ENCODE measurements around the gene JAK3.

Gene JAK3

DNA sequence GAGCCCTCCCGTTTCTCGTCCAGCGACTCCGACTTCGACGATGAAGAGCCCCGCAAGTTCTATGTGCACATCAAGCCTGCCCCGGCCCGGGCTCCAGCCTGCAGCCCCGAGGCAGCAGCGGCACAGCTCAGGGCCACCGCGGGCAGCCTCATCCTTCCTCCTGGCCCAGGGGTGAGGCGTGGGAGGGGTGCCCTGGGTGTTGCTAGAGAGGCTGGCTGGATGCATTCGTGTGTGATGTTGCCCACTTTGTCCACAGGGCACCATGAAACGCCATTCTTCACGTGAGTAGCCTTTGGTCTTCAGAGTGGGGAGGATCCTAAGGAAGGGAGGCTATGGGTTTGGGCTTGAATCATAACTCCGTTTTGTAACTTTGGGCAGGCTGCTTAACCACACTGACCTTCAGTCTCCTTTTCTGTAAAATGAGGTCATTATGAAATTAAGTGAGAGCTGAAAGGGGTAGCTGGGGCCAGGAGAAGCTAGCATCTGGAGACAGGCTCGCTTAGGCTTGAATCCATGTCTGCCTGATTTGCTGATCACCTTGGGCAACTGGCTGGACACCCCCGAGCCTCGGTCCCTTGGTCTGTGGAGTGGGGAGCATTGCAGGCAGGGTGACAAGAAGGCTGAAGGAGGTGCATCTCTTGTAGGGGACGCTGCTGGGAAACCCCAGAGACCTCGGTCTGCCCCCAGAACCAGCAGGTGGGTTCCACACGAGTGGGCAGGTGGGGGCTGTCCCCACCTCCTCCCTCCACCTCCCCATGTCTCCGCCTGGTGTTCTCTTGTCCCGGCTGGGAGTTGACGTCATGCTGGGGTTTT lies 71.6 kb downstream of the JAK3 start:
- DNase-seq = no peak

- DNase-seq = no peak
Observed at GRCh38 chr19:17775245-17775927, 72.4 kb downstream of the JAK3 start.

Data from fibroblast of upper back skin (primary cell).